Chondrocyte (in vitro differentiated cells): ENCODE data around the gene GABRB1. TPM values are rescaled to one million over a fixed set of nuclear protein-coding genes. Genes with fewer than 3 reads are reported as not detected.

Experiments
- DNase-seq: peaks from one replicate; pipeline ENCODE4 v3.0.0; 2021; ENCODE audit warnings: mixed read lengths, low spot score
- H3K27ac Mint-ChIP-seq: one replicate; pipeline ENCODE4 v1.8.0; 2021; ENCODE audit warnings: mild to moderate bottlenecking, moderate library complexity, mixed read lengths; ENCODE audit not compliant: unreplicated experiment
- H3K27me3 Mint-ChIP-seq: 2 replicates; pipeline ENCODE4 v1.8.0; 2021; ENCODE audit warnings: low read depth, mixed read lengths
- H3K36me3 Mint-ChIP-seq: 2 replicates; pipeline ENCODE4 v1.8.0; 2021; ENCODE audit warnings: low read depth, mixed read lengths
- H3K4me1 Mint-ChIP-seq: 2 replicates; pipeline ENCODE4 v1.8.0; 2021; ENCODE audit warnings: low read depth, mild to moderate bottlenecking, mixed read lengths
- H3K4me3 Mint-ChIP-seq: one replicate; pipeline ENCODE4 v1.8.0; 2021; ENCODE audit warnings: mild to moderate bottlenecking, moderate library complexity, mixed read lengths; ENCODE audit not compliant: unreplicated experiment
- H3K9me3 Mint-ChIP-seq: 2 replicates; pipeline ENCODE4 v1.8.0; 2021; ENCODE audit warnings: low read depth, mixed read lengths
- CTCF ChIP-seq: fragments of 200-600 bp; sonication (generic); IDR thresholded peaks from 2 replicates; pipeline ENCODE4 v1.5.0; 2021; ENCODE audit warnings: antibody characterized with exemption, mild to moderate bottlenecking, moderate library complexity
- total RNA-seq: library from RNA; stranded (reverse); gene quantifications from 3 replicates; pipeline ENCODE4 v1.2.1, GENCODE V29; 2021

GABRB1 gene
- total RNA-seq, 1 donor from 2014 or later: not detected

- no peaks in the 10 kb centered on the region for H3K36me3 Mint-ChIP-seq
- DNase-seq: no peak
- no peak overlapping the region for H3K27ac Mint-ChIP-seq
- no peak overlapping the region for H3K4me3 Mint-ChIP-seq
- H3K27me3 Mint-ChIP-seq: peaks cover 40% of the 10 kb centered on the region
- no peak for TF ChIP-seq CTCF
- no peaks in the 10 kb centered on the region for H3K4me1 Mint-ChIP-seq
- H3K9me3 Mint-ChIP-seq: no peaks in the 10 kb centered on the region
Measured at GRCh38 chr4:47120783-47121182, 89.4 kb downstream of the GABRB1 start.

- Mint-ChIP-seq H3K4me1 (no peaks in the 10 kb centered on the region), H3K4me3 (no peak overlapping the region)
Measured at GRCh38 chr4:47122592-47123291, 91.4 kb downstream of the GABRB1 start.

GRCh38 chr4:47128991-47129390 lies 97.6 kb downstream of the GABRB1 start:
- no peak for TF ChIP-seq CTCF
- no peak overlapping the region for H3K27ac Mint-ChIP-seq
- no peaks in the 10 kb centered on the region for H3K36me3 Mint-ChIP-seq
- H3K4me1 Mint-ChIP-seq: no peaks in the 10 kb centered on the region
- DNase-seq: no peak
- peaks cover 38% of the 10 kb centered on the region for H3K27me3 Mint-ChIP-seq
- H3K9me3 Mint-ChIP-seq: no peaks in the 10 kb centered on the region
- H3K4me3 Mint-ChIP-seq: no peak overlapping the region

More at GRCh38 chr4:47122592-47123291, 91.4 kb downstream of the GABRB1 start:
- H3K27ac Mint-ChIP-seq: no peak overlapping the region
- no peak for DNase-seq
- peak; percentile 96 for TF ChIP-seq CTCF
- H3K36me3 Mint-ChIP-seq: no peaks in the 10 kb centered on the region
- peaks cover 38% of the 10 kb centered on the region for H3K27me3 Mint-ChIP-seq
- H3K9me3 Mint-ChIP-seq: no peaks in the 10 kb centered on the region

GRCh38 chr4:47135210-47135609 lies 103.8 kb downstream of the GABRB1 start:
- Mint-ChIP-seq H3K27ac (no peak overlapping the region), H3K27me3 (peaks cover 24% of the 10 kb centered on the region), H3K9me3 (no peaks in the 10 kb centered on the region), H3K4me3 (no peak overlapping the region), H3K36me3 (no peaks in the 10 kb centered on the region), H3K4me1 (no peaks in the 10 kb centered on the region)
- TF ChIP-seq CTCF: no peak
- DNase-seq: no peak

GRCh38 chr4:47143261-47143660 lies 111.9 kb downstream of the GABRB1 start:
- Mint-ChIP-seq H3K4me1 (no peaks in the 10 kb centered on the region), H3K9me3 (no peaks in the 10 kb centered on the region), H3K27ac (no peak overlapping the region), H3K27me3 (peaks cover 32% of the 10 kb centered on the region), H3K4me3 (no peak overlapping the region), H3K36me3 (no peaks in the 10 kb centered on the region)
- no peak for DNase-seq
- no peak for TF ChIP-seq CTCF
